GM12891 (cell line): ENCODE measurements around the gene DHX35.

ENCODE experiments used
- PAX5 ChIP-seq: IDR thresholded peaks from 2 replicates; pipeline ENCODE4 v1.6.1; 2011; ENCODE audit warnings: low read length, moderate library complexity, mild to moderate bottlenecking; ENCODE audit not compliant: insufficient read depth, severe bottlenecking
- POLR2A ChIP-seq: IDR thresholded peaks from 2 replicates; pipeline ENCODE4 v1.6.1; 2011; ENCODE audit warnings: low read depth, low read length, control low read depth
- POLR2AphosphoS5 ChIP-seq: IDR thresholded peaks from 2 replicates; pipeline ENCODE4 v1.6.1; 2011; ENCODE audit warnings: low read depth, low read length, control low read depth
- POU2F2 ChIP-seq: IDR thresholded peaks from 2 replicates; pipeline ENCODE4 v1.6.1; 2011; ENCODE audit warnings: low read depth, mild to moderate bottlenecking, control low read depth, low read length, moderate library complexity
- SPI1 ChIP-seq: IDR thresholded peaks from 2 replicates; pipeline ENCODE4 v1.6.1; 2011; ENCODE audit warnings: low read depth, low read length, control low read depth
- TAF1 ChIP-seq: IDR thresholded peaks from 2 replicates; pipeline ENCODE4 v1.6.1; 2011; ENCODE audit warnings: low read depth, low read length, control low read depth

DNA sequence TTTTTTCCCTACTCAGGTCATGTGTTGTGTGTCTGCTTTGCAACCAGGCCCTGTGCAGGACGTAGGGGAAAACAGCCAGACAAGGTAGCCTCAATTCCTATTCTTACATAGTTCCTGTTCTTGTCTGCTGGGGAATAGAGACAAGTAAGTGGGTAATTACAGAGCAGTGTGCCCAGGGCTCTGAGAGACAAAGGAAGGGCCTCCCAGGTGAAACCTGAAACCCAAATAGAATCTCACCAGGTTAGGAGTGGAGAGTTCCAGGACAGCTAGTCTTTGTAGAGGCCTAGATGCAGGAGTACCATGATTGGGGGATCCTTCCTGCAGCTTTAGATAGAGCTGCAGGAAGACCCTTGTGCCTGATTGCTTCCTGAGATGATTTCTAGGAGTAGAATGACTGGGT, 48.4 kb downstream of the DHX35 start:
- no peak for TF ChIP-seq POLR2A
- no peak for TF ChIP-seq POLR2AphosphoS5
- no peak for TF ChIP-seq PAX5
- no peak for TF ChIP-seq TAF1
- TF ChIP-seq SPI1: no peak
- no peak for TF ChIP-seq POU2F2
